HEK293 (cell line): ENCODE data around the gene MAN2A2.
A peak's percentile ranks its signal among the peaks of the same experiment; 100 is the strongest.

Source experiments
- CTCF ChIA-PET: fragments of 350-600 bp; formaldehyde crosslinking; extraction: SDS; loops from one replicate; lab custom pipeline; 2021; ENCODE audit warnings: antibody characterized with exemption; lab: Yijun Ruan, JAX
- POLR2A ChIA-PET: fragments of 300-600 bp; formaldehyde crosslinking; extraction: SDS; loops from one replicate; lab custom pipeline; 2020; ENCODE audit warnings: antibody characterized with exemption, inconsistent platforms; lab: Yijun Ruan, JAX
- H3K27ac ChIP-seq: fragments of 200-500 bp; sonication (Bioruptor generic); 2 replicates; pipeline ENCODE4 v1.5.1; 2014; ENCODE audit warnings: low read depth, low read length, control low read depth, inconsistent platforms; ENCODE audit errors: extremely low read depth
- H3K36me3 ChIP-seq, 2 experiments: fragments of 200-500 bp in 1 of 2; sonication (Bioruptor generic) in 1 of 2; 1 replicate in 1 of 2; 2 replicates in 1 of 2; pipeline ENCODE4 v1.5.1; 2014 to 2017; ENCODE audit warnings: inconsistent platforms in 2 of 2, low read length in 2 of 2; ENCODE audit not compliant: control insufficient read depth in 2 of 2, insufficient read depth in 1 of 2
- H3K4me1 ChIP-seq: fragments of 200-500 bp; sonication (Bioruptor generic); 2 replicates; pipeline ENCODE4 v1.5.1; 2014; ENCODE audit warnings: mild to moderate bottlenecking, low read length, inconsistent platforms; ENCODE audit not compliant: control insufficient read depth, insufficient read depth
- H3K4me3 ChIP-seq: 2 replicates; pipeline ENCODE4 v1.5.1; 2011; ENCODE audit warnings: low read depth, mild to moderate bottlenecking, control low read depth, low read length, moderate library complexity
- H3K9me3 ChIP-seq: fragments of 200-500 bp; sonication (Bioruptor generic); 2 replicates; pipeline ENCODE4 v1.5.1; 2014; ENCODE audit warnings: low read depth, low read length, inconsistent platforms; ENCODE audit not compliant: control insufficient read depth, insufficient read depth
- GLIS1 ChIP-seq: fragments of 450-650 bp; formaldehyde crosslinking; IDR thresholded peaks from 2 replicates; pipeline ENCODE4 v1.5.1; 2016; ENCODE audit warnings: missing biosample characterization, missing genetic modification characterization
- KLF16 ChIP-seq: fragments of 450-650 bp; formaldehyde crosslinking; IDR thresholded peaks from 2 replicates; pipeline ENCODE4 v1.5.1; 2017; ENCODE audit warnings: missing biosample characterization, missing genetic modification characterization
- PBX3 ChIP-seq: sonication (generic); formaldehyde crosslinking; IDR thresholded peaks from 2 replicates; pipeline ENCODE4 v1.8.1; 2022; ENCODE audit warnings: mild to moderate bottlenecking, moderate library complexity, missing genetic modification reagents
- PRDM1 ChIP-seq: fragments of 450-650 bp; formaldehyde crosslinking; IDR thresholded peaks from 2 replicates; pipeline ENCODE4; 2016; ENCODE audit warnings: missing biosample characterization, missing genetic modification characterization
- PRDM10 ChIP-seq: fragments of 450-650 bp; formaldehyde crosslinking; IDR thresholded peaks from 2 replicates; pipeline ENCODE4 v1.5.1; 2016; ENCODE audit warnings: missing biosample characterization, missing genetic modification characterization
- ZBTB17 ChIP-seq: fragments of 450-650 bp; formaldehyde crosslinking; IDR thresholded peaks from 2 replicates; pipeline ENCODE4 v1.5.1; 2016; ENCODE audit warnings: missing biosample characterization, missing genetic modification characterization
- ZBTB26 ChIP-seq: fragments of 450-650 bp; formaldehyde crosslinking; optimal IDR thresholded peaks from 2 replicates; pipeline ENCODE3; 2016; ENCODE audit warnings: missing biosample characterization, mild to moderate bottlenecking, missing genetic modification characterization
- ZFP69B ChIP-seq: fragments of 450-650 bp; formaldehyde crosslinking; IDR thresholded peaks from 2 replicates; pipeline ENCODE4 v1.5.1; 2016; ENCODE audit warnings: missing biosample characterization, missing genetic modification characterization
- ZNF16 ChIP-seq: fragments of 450-650 bp; formaldehyde crosslinking; IDR thresholded peaks from 2 replicates; pipeline ENCODE4 v1.5.1; 2016; ENCODE audit warnings: low read depth, missing biosample characterization, missing genetic modification characterization
- ZNF211 ChIP-seq: fragments of 450-650 bp; formaldehyde crosslinking; IDR thresholded peaks from 2 replicates; pipeline ENCODE4 v1.5.1; 2016; ENCODE audit warnings: low read depth, missing biosample characterization, missing genetic modification characterization
- ZNF292 ChIP-seq: fragments of 450-650 bp; formaldehyde crosslinking; IDR thresholded peaks from 2 replicates; pipeline ENCODE4 v1.5.1; 2016; ENCODE audit warnings: low read depth, missing biosample characterization, missing genetic modification characterization, borderline replicate concordance
- ZNF335 ChIP-seq: fragments of 450-650 bp; formaldehyde crosslinking; conservative IDR thresholded peaks from 2 replicates; pipeline ENCODE4 v1.5.1; 2016; ENCODE audit warnings: missing biosample characterization, missing genetic modification characterization
- ZNF341 ChIP-seq: fragments of 450-650 bp; formaldehyde crosslinking; IDR thresholded peaks from 2 replicates; pipeline ENCODE4; 2016; ENCODE audit warnings: low read depth, missing biosample characterization, missing genetic modification characterization
- ZNF626 ChIP-seq: fragments of 450-650 bp; sonication (Bioruptor Pico); formaldehyde crosslinking; IDR thresholded peaks from 2 replicates; pipeline ENCODE4 v1.5.1; 2018; ENCODE audit warnings: missing biosample characterization, missing genetic modification characterization, inconsistent platforms
- ZNF768 ChIP-seq: fragments of 450-650 bp; formaldehyde crosslinking; IDR thresholded peaks from 2 replicates; pipeline ENCODE4 v1.5.1; 2018; ENCODE audit warnings: missing biosample characterization, mild to moderate bottlenecking, missing genetic modification characterization
- ZSCAN16 ChIP-seq: fragments of 450-650 bp; formaldehyde crosslinking; IDR thresholded peaks from 2 replicates; pipeline ENCODE4 v1.5.1; 2016; ENCODE audit warnings: missing biosample characterization, missing genetic modification characterization

Gene MAN2A2

GRCh38 chr15:90862964-90863778, 39.9 kb upstream of the MAN2A2 start (continued):
- TF ChIP-seq PBX3 (CRISPR knock-in tag): no peak
- TF ChIP-seq ZNF292: no peak
- TF ChIP-seq ZNF341: peak; percentile 63
- TF ChIP-seq ZNF16 (tag by site-specific recombination): no peak
- TF ChIP-seq ZSCAN16 (tag by site-specific recombination): no peak
- no peak for TF ChIP-seq ZFP69B (tag by site-specific recombination)
- no peak for TF ChIP-seq KLF16 (tag by site-specific recombination)
- peak; percentile 51 for TF ChIP-seq ZNF335 (tag by site-specific recombination)

- peaks cover 32% of the 10 kb centered on the region for H3K4me1 ChIP-seq
- CTCF ChIA-PET: interaction anchor here (1.1 to 1.2 kb wide), 2 partner anchors 22 to 69 kb away, joined by 5 to 8 read pairs; partner anchors contain the start of gene HDDC3
- no peak overlapping the region for H3K4me3 ChIP-seq
- no peaks in the 10 kb centered on the region for H3K36me3 ChIP-seq
- H3K27ac ChIP-seq: no peak overlapping the region
- TF ChIP-seq PRDM1 (tag by site-specific recombination) (no peak), ZBTB17 (tag by site-specific recombination) (peak; percentile 76; the same call in 1 of the 2 replicates)
- TF ChIP-seq, all 188 proteins: peak for 1
- no peaks in the 10 kb centered on the region for H3K9me3 ChIP-seq
- POLR2A ChIA-PET: interaction anchor here (0.6 kb wide), 1 partner anchor 91 kb away, joined by 13 read pairs; no protein-coding TSS in a partner anchor
Measured at GRCh38 chr15:90863987-90864386, 39.1 kb upstream of the MAN2A2 start.

- Histone ChIP-seq H3K36me3 (no peaks in the 10 kb centered on the region), H3K9me3 (no peaks in the 10 kb centered on the region), H3K4me3 (no peak overlapping the region), H3K4me1 (peaks cover 37% of the 10 kb centered on the region), H3K27ac (no peak overlapping the region)
- CTCF ChIA-PET: interaction anchor here (0.7 to 1.2 kb wide), 3 partner anchors 18 to 68 kb away, joined by 3 to 8 read pairs (median 5); partner anchors contain the start of gene HDDC3
- POLR2A ChIA-PET: interaction anchor here (0.6 kb wide), 1 partner anchor 92 kb away, joined by 13 read pairs; no protein-coding TSS in a partner anchor
- TF ChIP-seq PRDM10 (tag by site-specific recombination) (no peak), ZNF211 (no peak), ZNF626 (tag by site-specific recombination) (no peak), GLIS1 (tag by site-specific recombination) (peak; percentile 73)
- TF ChIP-seq, all 188 proteins: peak for 1
Measured at GRCh38 chr15:90864507-90864906, 38.6 kb upstream of the MAN2A2 start.

GRCh38 chr15:90865702-90866101, 37.4 kb upstream of the MAN2A2 start:
- no peak overlapping the region for H3K4me3 ChIP-seq
- TF ChIP-seq ZBTB26 (tag by site-specific recombination) (no peak), ZNF768 (tag by site-specific recombination) (no peak), ZNF335 (tag by site-specific recombination) (no peak), PRDM10 (tag by site-specific recombination) (no peak)

More at GRCh38 chr15:90865702-90866101, 37.4 kb upstream of the MAN2A2 start:
- ChIA-PET CTCF (interaction anchor here (0.7 to 1.1 kb wide), 3 partner anchors 20 to 170 kb away, joined by 3 to 5 read pairs (median 3); no protein-coding TSS in a partner anchor), POLR2A (no interaction called here)
- H3K9me3 ChIP-seq: no peaks in the 10 kb centered on the region
- peaks cover 42% of the 10 kb centered on the region for H3K4me1 ChIP-seq
- H3K36me3 ChIP-seq: no peaks in the 10 kb centered on the region
- peak overlapping the region; percentile 42; the same call in 1 of the 2 replicates for H3K27ac ChIP-seq
